Measurements from ENCODE around the gene MID2. TPM values are rescaled to one million over a fixed set of nuclear protein-coding genes. Genes with fewer than 3 reads are reported as not detected.
"Not testable (repeated sequence)": the region's sequence is repeated elsewhere in the genome, so short reads cannot be mapped to it uniquely, and the experiment has no call there.

Gene MID2
- total RNA-seq, 6 experiments from 2014 or later = 8.4 to 11.3 (median 10.6) TPM

DNA sequence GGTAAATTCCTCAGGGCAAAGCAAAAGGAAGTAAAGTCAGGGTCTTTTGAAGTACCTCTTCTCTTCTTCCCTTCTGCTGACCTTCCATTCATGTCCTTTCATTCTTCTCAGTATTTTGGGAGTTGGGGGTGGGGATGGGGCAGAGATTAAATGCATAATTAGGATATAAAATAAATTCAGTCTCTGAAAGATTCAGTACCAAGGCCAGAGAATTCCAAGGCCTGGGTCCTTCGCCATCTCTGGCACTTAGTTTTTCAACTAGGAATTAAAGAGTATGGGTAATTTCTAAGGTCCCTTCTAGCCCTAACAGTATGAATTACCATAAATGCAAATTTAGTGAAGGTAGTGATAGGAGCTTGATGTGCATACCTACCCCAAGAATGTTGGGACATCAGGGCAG lies 108.6 kb downstream of the MID2 start:
- Mint-ChIP-seq H3K4me1 (ENCODE audit: low read depth) (no peaks in the 10 kb centered on the region), H3K27ac (no peak overlapping the region), H3K36me3 (ENCODE audit: low read depth) (peaks cover 5% of the 10 kb centered on the region; the same call in 1 of the 2 replicates), H3K4me3 (no peak overlapping the region), H3K9me3 (no peaks in the 10 kb centered on the region), H3K27me3 (ENCODE audit: insufficient read depth) (no peaks in the 10 kb centered on the region; the same call in 1 of the 2 replicates)
- no peak for DNase-seq
- TF ChIP-seq, protein P1, sequence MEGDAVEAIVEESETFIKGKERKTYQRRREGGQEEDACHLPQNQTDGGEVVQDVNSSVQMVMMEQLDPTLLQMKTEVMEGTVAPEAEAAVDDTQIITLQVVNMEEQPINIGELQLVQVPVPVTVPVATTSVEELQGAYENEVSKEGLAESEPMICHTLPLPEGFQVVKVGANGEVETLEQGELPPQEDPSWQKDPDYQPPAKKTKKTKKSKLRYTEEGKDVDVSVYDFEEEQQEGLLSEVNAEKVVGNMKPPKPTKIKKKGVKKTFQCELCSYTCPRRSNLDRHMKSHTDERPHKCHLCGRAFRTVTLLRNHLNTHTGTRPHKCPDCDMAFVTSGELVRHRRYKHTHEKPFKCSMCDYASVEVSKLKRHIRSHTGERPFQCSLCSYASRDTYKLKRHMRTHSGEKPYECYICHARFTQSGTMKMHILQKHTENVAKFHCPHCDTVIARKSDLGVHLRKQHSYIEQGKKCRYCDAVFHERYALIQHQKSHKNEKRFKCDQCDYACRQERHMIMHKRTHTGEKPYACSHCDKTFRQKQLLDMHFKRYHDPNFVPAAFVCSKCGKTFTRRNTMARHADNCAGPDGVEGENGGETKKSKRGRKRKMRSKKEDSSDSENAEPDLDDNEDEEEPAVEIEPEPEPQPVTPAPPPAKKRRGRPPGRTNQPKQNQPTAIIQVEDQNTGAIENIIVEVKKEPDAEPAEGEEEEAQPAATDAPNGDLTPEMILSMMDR (IDR thresholded peaks at IDR 0.05) = no peak

DNA sequence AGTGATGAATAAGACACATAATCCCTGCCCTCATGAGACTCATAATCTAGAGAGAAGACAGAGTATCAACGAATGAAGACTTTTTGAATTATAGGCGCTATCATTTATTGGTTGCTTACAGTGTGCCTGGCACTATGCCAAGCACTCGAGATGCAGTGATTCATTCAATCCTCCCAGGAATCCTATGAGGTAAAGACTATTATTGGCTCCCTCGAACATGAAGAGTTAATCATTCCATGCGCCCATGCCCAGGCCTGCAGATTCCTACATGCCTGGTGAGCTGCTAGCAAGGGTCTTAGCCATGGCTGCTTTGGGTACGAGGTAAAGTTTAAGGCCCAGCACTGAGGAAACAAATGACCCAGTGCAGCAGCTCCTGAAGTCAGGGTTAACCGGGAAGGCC lies 109.5 kb downstream of the MID2 start:
- no peak overlapping the region for H3K4me3 Mint-ChIP-seq
- DNase-seq = no peak
- H3K9me3 Mint-ChIP-seq = no peaks in the 10 kb centered on the region
- no peaks in the 10 kb centered on the region for H3K4me1 Mint-ChIP-seq (ENCODE audit: low read depth)
- TF ChIP-seq, protein P1 (IDR thresholded peaks at IDR 0.05) = no peak
- H3K27me3 Mint-ChIP-seq (ENCODE audit: insufficient read depth) = no peaks in the 10 kb centered on the region; the same call in 1 of the 2 replicates
- no peak overlapping the region for H3K27ac Mint-ChIP-seq
- no peaks in the 10 kb centered on the region for H3K36me3 Mint-ChIP-seq (ENCODE audit: low read depth)

DNA sequence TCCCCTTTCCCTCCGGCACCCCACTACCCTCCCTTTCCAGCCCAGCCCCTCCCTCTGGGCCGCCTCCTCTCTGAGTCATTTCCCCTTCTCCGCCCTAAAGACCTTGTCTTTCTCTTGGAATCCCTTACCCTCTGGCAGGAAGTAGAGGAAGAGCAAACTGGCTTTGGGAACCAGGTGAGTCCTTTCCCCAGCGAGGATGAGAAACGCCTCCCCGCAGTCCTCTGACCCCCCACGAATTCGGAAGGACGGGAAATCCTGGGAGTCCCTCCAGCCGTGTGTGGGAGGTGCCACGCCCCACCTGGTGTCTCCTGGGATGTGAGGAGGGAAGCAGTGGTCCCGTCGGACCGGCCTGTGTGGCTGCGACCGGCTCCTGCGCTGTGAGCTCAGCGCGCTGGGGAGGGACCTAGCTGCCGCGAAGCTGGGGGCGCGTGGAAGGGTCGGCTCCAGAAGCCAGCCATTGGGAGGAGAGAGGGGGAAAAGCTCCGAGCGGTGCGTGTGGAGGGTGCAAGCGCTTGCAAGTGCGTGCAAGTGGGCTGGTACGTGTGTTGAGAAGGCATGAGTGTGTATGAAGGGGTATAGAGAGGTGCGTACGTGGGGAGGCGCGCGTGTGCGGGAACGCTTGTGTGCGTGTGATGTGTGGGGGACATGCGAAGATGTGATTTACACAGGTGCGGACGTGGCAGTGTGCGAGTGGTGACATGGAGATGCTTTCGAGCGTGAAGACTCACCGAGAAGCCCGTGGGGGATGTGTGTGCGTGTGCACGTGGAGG lies 110.2 kb downstream of the MID2 start:
- no peak for DNase-seq
- Mint-ChIP-seq H3K9me3 (no peaks in the 10 kb centered on the region), H3K4me3 (no peak overlapping the region), H3K4me1 (ENCODE audit: low read depth) (no peaks in the 10 kb centered on the region), H3K27me3 (ENCODE audit: insufficient read depth) (no peaks in the 10 kb centered on the region; the same call in 1 of the 2 replicates), H3K27ac (no peak overlapping the region), H3K36me3 (ENCODE audit: low read depth) (no peaks in the 10 kb centered on the region)
- TF ChIP-seq, protein P1 (IDR thresholded peaks at IDR 0.05) = no peak

DNA sequence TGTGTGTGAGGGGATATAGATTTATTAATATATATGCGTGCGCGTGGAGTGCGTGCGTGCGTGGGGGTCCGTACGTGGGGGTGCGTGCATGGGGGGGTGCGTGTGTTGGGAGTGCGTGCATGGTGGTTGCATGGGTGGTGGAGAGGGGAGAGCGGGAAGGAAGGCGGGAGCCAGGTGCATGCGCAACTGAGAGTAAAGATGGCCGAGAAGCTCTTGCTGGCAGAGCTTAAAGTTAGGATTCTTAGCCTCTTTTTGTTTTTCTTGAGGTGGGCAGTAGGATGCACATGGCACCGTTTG lies 110.7 kb downstream of the MID2 start:
- TF ChIP-seq, protein P1 (IDR thresholded peaks at IDR 0.05) = no peak
- Mint-ChIP-seq H3K4me3 (no peak overlapping the region), H3K4me1 (ENCODE audit: low read depth) (no peaks in the 10 kb centered on the region), H3K27ac (no peak overlapping the region), H3K27me3 (ENCODE audit: insufficient read depth) (no peaks in the 10 kb centered on the region; the same call in 1 of the 2 replicates), H3K36me3 (ENCODE audit: low read depth) (no peaks in the 10 kb centered on the region), H3K9me3 (no peaks in the 10 kb centered on the region)
- no peak for DNase-seq

DNA sequence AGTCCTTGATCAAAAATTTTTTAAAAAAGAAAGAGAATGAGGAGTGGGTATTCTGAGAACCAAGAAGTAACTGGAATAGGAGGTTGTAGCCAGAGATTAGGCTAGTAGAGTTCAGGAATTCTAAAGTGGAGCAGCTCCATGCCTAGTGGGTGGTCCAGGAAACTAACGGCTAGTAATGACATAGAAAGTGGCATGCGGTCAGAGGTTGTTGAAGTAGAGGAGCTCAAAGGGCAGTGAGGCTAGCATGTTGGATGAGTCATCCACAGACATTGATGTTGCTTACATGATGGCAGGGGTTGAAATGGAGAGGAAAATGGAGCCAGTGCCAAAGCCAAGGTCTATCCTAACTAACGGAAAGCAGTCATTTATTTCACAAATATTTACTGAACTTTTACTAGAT lies 114.4 kb downstream of the MID2 start:
- no peaks in the 10 kb centered on the region for H3K4me1 Mint-ChIP-seq (ENCODE audit: low read depth)
- H3K27ac Mint-ChIP-seq = no peak overlapping the region
- no peak overlapping the region for H3K4me3 Mint-ChIP-seq
- H3K36me3 Mint-ChIP-seq (ENCODE audit: low read depth) = no peaks in the 10 kb centered on the region
- H3K9me3 Mint-ChIP-seq = no peaks in the 10 kb centered on the region
- TF ChIP-seq, protein P1 (IDR thresholded peaks at IDR 0.05) = no peak
- H3K27me3 Mint-ChIP-seq (ENCODE audit: insufficient read depth) = no peaks in the 10 kb centered on the region; the same call in 1 of the 2 replicates
- no peak for DNase-seq

DNA sequence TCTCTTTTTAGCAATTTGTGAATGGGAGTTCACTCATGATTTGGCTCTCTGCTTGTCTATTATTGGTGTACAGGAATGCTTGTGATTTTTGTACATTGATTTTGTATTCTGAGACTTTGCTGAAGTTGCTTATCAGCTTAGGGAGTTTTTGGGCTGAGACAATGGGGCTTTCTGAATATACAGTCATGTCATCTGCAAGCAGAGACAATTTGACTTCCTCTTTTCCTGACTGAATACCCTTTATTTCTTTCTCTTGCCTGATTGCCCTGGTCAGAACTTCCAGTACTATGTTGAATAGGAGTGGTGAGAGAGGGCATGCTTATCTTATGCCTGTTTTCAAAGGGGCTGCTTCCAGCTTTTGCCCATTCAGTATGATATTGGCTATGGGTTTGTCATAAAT lies 129.7 kb downstream of the MID2 start:
- not testable (repeated sequence) for H3K27me3 Mint-ChIP-seq (ENCODE audit: insufficient read depth); H3K9me3 Mint-ChIP-seq; H3K4me1 Mint-ChIP-seq (ENCODE audit: low read depth); H3K36me3 Mint-ChIP-seq (ENCODE audit: low read depth); DNase-seq; H3K4me3 Mint-ChIP-seq; H3K27ac Mint-ChIP-seq

Data from HFFc6 (cell line).